GM10266 (cell line): Measurements from ENCODE around the gene DROSHA.
A peak's percentile ranks its signal among the peaks of the same experiment; 100 is the strongest.

ENCODE experiments used
- DNase-seq: peaks from one replicate; pipeline ENCODE4 v3.0.0; 2012; ENCODE audit errors: extremely low spot score
- TF ChIP-seq, protein P1 (sequence below): IDR thresholded peaks from 2 replicates; pipeline ENCODE4 v1.5.1; 2012; ENCODE audit warnings: mild to moderate bottlenecking, low read depth; ENCODE audit not compliant: control insufficient read depth, insufficient read depth; ENCODE audit errors: missing control alignments

The DROSHA gene, protein sequence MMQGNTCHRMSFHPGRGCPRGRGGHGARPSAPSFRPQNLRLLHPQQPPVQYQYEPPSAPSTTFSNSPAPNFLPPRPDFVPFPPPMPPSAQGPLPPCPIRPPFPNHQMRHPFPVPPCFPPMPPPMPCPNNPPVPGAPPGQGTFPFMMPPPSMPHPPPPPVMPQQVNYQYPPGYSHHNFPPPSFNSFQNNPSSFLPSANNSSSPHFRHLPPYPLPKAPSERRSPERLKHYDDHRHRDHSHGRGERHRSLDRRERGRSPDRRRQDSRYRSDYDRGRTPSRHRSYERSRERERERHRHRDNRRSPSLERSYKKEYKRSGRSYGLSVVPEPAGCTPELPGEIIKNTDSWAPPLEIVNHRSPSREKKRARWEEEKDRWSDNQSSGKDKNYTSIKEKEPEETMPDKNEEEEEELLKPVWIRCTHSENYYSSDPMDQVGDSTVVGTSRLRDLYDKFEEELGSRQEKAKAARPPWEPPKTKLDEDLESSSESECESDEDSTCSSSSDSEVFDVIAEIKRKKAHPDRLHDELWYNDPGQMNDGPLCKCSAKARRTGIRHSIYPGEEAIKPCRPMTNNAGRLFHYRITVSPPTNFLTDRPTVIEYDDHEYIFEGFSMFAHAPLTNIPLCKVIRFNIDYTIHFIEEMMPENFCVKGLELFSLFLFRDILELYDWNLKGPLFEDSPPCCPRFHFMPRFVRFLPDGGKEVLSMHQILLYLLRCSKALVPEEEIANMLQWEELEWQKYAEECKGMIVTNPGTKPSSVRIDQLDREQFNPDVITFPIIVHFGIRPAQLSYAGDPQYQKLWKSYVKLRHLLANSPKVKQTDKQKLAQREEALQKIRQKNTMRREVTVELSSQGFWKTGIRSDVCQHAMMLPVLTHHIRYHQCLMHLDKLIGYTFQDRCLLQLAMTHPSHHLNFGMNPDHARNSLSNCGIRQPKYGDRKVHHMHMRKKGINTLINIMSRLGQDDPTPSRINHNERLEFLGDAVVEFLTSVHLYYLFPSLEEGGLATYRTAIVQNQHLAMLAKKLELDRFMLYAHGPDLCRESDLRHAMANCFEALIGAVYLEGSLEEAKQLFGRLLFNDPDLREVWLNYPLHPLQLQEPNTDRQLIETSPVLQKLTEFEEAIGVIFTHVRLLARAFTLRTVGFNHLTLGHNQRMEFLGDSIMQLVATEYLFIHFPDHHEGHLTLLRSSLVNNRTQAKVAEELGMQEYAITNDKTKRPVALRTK (N-terminal part only)

DNA sequence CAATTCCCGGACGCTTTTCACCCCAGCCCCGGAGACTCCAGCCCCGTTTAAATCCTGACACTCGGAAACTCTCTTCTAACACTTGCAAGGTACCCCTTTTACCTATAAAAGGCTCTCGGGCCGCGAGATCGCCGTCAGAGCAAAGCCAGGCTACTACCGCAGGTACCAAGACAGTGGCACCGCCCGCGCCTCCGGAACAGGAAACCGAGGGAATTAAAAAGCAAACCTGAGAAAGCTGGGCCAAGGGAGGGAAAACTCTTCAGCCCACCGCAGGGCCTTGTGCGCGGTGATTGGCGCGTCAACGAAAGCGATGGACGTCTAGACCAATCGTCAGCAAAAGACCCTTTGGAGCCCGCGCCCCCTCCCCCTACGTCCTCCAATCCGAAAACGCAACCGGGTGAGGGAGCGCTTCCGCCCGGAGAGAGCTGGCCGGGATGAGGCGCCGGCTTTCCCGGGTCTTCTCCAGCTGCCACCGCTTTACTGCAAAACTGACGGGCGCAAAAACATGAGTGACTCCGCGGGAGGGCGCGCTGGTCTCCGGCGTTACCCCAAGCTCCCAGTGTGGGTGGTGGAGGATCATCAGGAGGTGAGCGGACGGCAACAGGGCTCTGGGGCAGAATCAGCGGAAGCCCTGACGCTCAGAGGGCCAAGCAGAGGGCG lies at the start of gene DROSHA, which contains the start of gene C5orf22:
Gene DROSHA (minus strand): TSS at position 206 of the 660 bp plus-strand sequence. CDS start 3,034 bp downstream, outside the sequence.
Gene C5orf22 (plus strand): TSS at position 414 of the 660 bp plus-strand sequence. CDS start 92 bp downstream, at position 506.
- TF ChIP-seq, protein P1, sequence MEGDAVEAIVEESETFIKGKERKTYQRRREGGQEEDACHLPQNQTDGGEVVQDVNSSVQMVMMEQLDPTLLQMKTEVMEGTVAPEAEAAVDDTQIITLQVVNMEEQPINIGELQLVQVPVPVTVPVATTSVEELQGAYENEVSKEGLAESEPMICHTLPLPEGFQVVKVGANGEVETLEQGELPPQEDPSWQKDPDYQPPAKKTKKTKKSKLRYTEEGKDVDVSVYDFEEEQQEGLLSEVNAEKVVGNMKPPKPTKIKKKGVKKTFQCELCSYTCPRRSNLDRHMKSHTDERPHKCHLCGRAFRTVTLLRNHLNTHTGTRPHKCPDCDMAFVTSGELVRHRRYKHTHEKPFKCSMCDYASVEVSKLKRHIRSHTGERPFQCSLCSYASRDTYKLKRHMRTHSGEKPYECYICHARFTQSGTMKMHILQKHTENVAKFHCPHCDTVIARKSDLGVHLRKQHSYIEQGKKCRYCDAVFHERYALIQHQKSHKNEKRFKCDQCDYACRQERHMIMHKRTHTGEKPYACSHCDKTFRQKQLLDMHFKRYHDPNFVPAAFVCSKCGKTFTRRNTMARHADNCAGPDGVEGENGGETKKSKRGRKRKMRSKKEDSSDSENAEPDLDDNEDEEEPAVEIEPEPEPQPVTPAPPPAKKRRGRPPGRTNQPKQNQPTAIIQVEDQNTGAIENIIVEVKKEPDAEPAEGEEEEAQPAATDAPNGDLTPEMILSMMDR: no peak
- peak; percentile 86 for DNase-seq

DNA sequence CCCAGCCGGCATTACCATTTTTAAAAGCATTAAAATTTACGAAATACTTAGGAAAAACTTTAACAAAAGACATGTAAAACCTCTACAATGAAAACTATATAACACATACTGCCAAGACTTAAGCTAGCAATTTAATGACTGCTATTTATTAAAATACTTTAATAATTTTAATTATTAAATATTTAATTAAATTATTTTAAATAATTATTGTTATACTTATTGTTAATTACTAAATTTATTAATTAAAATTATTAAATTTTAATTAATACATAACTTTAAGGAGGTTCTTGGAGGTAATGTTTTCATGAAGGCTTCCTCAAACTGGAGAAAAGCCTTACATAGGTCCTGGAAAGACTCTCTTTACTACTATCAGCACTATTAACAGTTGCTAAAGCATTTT lies 47.7 kb upstream of the DROSHA start:
- no peak for DNase-seq
- TF ChIP-seq, protein P1: no peak

DNA sequence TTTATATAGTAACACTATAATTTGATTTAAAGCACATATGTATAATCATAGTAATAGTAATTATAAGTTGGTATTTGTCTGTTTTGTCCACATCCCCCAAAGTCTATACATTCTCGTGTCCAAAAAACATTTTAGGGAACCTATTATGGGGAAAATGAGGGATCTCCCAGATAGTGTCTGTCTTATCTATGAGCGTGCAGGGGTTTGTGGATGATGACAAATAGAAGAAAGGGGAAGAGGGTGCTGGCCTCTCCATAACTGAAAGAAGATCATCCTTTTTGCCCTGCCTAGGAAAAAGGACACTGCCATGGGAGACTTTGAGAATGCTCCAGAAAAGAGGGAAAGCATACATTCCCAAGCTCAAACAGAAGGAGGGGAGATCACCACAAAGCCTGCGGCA lies 45.5 kb upstream of the DROSHA start:
- DNase-seq: no peak
- TF ChIP-seq, protein P1: no peak

DNA sequence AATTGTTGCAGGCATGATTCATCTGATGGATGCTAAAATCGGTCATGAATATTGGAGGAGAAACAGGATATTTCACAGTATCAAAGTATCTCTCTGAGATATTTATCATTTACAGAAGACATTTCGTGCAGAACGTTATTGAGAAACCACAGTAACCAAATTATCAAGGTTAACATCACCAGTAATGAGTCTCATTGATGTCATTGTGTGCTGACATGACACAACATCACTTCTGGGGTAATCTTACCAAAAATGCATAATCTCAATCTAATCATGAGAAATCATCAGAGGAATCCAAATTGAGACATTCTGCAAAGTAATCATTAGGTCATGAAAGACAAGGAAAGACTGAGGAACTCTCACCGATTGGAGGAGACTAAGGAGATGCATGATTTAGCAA lies 42.9 kb upstream of the DROSHA start:
- DNase-seq: no peak
- TF ChIP-seq, protein P1: no peak

DNA sequence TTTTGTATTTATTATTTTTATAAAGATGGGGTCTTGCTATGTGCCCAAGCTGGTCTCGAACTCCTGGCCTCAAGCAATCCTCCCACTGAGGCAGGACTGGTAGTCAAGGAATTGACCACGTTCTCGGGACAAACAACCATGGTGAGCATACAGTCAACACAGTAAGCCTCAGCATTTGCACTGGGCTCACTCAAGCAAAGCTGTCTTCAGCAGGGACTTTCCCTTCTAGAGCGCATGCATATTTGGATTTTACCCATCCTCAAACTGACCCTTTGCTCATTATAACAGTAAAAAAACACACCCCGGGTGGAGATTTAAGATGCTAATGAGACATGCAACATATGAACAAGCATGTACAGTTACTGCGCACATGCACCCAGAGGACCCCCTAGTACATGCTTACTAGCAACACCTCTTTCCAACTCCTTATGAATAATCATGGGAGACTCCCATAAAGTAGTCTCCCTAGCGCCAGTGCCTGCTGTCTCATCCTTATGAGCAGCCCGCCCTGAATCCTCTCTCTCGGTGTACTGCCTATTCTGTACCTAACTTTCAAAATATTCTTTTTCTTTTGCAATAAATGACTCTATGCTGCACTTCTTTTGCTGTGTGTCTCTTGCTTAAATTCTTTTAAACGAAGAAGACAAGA lies 41.7 kb upstream of the DROSHA start:
- TF ChIP-seq, protein P1: no peak
- peak; percentile 39 for DNase-seq

DNA sequence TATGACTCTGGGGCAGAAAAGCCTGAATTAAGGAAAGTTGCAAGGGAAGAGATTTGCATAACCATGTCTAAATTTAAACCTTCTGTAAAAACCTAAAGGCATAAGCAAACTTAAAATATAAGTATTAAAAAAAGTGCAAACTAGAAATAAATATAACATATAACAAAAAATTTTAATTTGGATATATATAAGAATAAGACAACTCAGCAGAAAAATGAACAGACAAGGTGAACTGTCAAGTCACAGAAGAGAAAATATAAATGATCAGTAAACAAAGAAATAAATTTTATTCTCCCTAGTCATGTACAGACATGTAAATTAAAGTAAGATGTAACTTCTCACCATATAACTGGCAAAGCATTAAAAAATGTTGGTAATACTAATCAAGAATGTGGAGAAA lies 37.2 kb upstream of the DROSHA start:
- no peak for DNase-seq
- TF ChIP-seq, protein P1: no peak
